Activated CD4-positive, alpha-beta memory T cell treated with anti-CD3 and anti-CD28 coated beads, Interleukin-2, amount 10 ng/mL, durations not matched to agents 7 days and 5 days (primary cell): ENCODE measurements around the gene PPP1R12A. TPM values are rescaled to one million over a fixed set of nuclear protein-coding genes. Genes with fewer than 3 reads are reported as not detected.
"Not testable (repeated sequence)": the region's sequence is repeated elsewhere in the genome, so short reads cannot be mapped to it uniquely, and the experiment has no call there.

Experiments
- CTCF ChIA-PET: fragments of 350-600 bp; sonication (Branson Sonifier 250); formaldehyde crosslinking; loops from one replicate; lab custom pipeline; 2021; ENCODE audit warnings: antibody characterized with exemption, inconsistent platforms; lab: Charles Lee
- POLR2A ChIA-PET: fragments of 350-600 bp; sonication (Branson Sonifier 250); formaldehyde crosslinking; loops from one replicate; lab custom pipeline; 2021; ENCODE audit warnings: antibody characterized with exemption; lab: Charles Lee
- DNase-seq: peaks from one replicate; pipeline ENCODE4 v3.0.0-alpha.2; 2020
- H3K27ac Mint-ChIP-seq: one replicate; pipeline ENCODE4 v1.8.0; 2021; ENCODE audit warnings: mild to moderate bottlenecking, mixed read lengths
- H3K27me3 Mint-ChIP-seq: one replicate; pipeline ENCODE4 v1.8.0; 2021; ENCODE audit warnings: mixed read lengths
- H3K36me3 Mint-ChIP-seq: one replicate; pipeline ENCODE4 v1.8.0; 2021; ENCODE audit warnings: low read depth, mixed read lengths
- H3K4me1 Mint-ChIP-seq: one replicate; pipeline ENCODE4 v1.8.0; 2021; ENCODE audit warnings: mixed read lengths
- H3K4me3 Mint-ChIP-seq: one replicate; pipeline ENCODE4 v1.8.0; 2021; ENCODE audit warnings: mild to moderate bottlenecking, mixed read lengths
- H3K9me3 Mint-ChIP-seq: one replicate; pipeline ENCODE4 v1.8.0; 2021; ENCODE audit warnings: mixed read lengths
- total RNA-seq, 2 experiments: library from RNA; stranded (reverse); gene quantifications; one replicate each; pipeline ENCODE4 v1.2.3, GENCODE V29; 2021

The PPP1R12A gene
- 100 to 1,000 TPM; 114 to 115 TPM for total RNA-seq

DNA sequence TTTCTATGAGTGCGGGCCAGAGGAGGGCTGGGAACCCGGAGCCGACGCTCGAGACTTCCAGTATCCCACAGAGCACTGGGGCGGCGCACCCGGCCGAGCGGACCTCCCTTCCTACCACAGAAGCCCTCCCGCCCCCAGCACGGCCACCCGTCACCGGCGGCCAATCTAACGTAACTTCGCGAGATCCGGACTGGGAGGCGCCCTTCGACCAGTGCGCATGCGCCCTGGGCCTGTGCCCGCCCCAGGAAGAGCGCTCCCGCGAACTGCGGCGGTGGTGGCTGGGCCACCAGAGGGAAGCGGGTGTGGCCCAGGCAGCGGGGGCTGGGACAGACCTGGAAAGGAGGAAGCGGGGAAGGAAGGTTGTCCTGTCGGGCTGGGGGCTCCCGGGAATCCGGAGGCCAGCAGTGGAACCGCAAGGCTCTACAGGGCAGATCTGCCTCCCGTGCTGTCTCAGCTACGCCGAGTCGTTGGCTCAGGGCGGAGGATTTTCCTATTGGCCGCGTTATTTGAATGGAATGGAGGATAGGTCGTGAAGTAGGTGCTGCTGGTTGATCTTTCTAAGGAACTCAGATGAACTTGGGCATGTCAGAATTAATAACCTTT lies at the start of gene PPP1R12A:
TSS of gene PPP1R12A (minus strand) at position 77 of the 603 bp plus-strand sequence. CDS start 166 bp downstream, outside the sequence.
- Mint-ChIP-seq H3K4me1 (peaks cover 39% of the 10 kb centered on the region), H3K9me3 (no peaks in the 10 kb centered on the region), H3K27me3 (no peaks in the 10 kb centered on the region), H3K36me3 (peaks cover 14% of the 10 kb centered on the region), H3K4me3 (peak within 1 kb of the TSS; percentile 87), H3K27ac (peak within 1 kb of the TSS; percentile 90)
- CTCF ChIA-PET: interaction anchor here (1.1 to 1.5 kb wide), 3 partner anchors 48 to 335 kb away, joined by 3 to 4 read pairs (median 3); no protein-coding TSS in a partner anchor
- POLR2A ChIA-PET: interaction anchor here (0.8 to 4.2 kb wide), 14 partner anchors 9 to 252 kb away, joined by 3 to 24 read pairs (median 4); no protein-coding TSS in a partner anchor
- DNase-seq: peak; percentile 95

DNA sequence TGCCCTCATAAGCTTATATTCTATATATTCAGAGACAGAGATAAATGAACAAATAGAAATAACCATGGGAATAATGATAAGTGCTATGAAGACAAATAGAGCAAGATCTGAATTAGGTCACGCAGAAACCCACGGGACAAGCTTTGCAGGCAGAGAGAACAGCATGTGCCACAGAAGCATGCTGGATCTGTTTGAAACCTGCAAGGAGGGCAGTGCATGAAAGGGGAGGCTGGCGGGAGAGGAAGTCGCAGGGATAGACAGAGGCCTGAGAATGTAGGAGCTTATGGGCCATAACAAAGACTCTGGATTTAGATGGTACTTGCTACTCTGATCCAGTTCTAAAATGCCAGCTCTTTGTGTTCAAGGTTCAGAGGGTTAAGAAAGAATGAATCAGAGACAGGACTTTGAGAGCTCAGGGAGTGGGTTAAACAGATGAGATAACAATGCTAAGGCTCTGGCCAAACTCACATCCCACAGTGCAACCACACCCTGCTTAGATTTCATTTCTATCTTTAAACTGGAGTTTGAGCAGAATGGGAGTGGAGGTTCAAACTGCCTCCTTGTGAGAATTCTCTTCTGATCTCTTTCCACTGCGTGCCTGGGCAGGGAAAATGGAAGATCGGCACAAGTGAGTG lies 49.2 kb upstream of the PPP1R12A start:
- Mint-ChIP-seq H3K27me3 (peaks cover 25% of the 10 kb centered on the region), H3K36me3 (no peaks in the 10 kb centered on the region), H3K4me3 (no peak overlapping the region), H3K9me3 (no peaks in the 10 kb centered on the region), H3K27ac (no peak overlapping the region), H3K4me1 (no peaks in the 10 kb centered on the region)
- DNase-seq: no peak
- POLR2A ChIA-PET: no interaction called here
- CTCF ChIA-PET: no interaction called here

DNA sequence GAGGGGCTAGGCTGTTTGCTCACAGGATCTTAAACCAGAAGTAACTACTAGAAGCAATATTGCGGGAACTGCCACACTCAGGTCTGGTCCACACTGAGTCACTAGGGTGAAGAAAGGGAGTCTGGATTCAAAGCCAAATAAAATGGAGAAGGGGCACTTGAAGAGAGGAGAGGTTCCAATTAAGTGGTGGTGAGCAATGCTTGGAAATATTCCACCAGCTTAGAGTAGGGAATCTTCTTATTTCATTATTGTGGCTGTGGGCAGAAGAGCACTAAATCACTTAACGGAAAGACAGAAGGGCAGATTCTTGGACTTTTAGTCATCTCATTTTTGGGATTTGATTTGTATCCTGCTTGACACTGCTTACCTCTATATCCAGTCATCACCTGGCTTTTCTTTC lies 48.6 kb upstream of the PPP1R12A start:
- no peak overlapping the region for H3K4me3 Mint-ChIP-seq
- H3K36me3 Mint-ChIP-seq: no peaks in the 10 kb centered on the region
- POLR2A ChIA-PET: no interaction called here
- no peaks in the 10 kb centered on the region for H3K4me1 Mint-ChIP-seq
- CTCF ChIA-PET: no interaction called here
- peaks cover 24% of the 10 kb centered on the region for H3K27me3 Mint-ChIP-seq
- H3K9me3 Mint-ChIP-seq: no peaks in the 10 kb centered on the region
- no peak for DNase-seq
- no peak overlapping the region for H3K27ac Mint-ChIP-seq

DNA sequence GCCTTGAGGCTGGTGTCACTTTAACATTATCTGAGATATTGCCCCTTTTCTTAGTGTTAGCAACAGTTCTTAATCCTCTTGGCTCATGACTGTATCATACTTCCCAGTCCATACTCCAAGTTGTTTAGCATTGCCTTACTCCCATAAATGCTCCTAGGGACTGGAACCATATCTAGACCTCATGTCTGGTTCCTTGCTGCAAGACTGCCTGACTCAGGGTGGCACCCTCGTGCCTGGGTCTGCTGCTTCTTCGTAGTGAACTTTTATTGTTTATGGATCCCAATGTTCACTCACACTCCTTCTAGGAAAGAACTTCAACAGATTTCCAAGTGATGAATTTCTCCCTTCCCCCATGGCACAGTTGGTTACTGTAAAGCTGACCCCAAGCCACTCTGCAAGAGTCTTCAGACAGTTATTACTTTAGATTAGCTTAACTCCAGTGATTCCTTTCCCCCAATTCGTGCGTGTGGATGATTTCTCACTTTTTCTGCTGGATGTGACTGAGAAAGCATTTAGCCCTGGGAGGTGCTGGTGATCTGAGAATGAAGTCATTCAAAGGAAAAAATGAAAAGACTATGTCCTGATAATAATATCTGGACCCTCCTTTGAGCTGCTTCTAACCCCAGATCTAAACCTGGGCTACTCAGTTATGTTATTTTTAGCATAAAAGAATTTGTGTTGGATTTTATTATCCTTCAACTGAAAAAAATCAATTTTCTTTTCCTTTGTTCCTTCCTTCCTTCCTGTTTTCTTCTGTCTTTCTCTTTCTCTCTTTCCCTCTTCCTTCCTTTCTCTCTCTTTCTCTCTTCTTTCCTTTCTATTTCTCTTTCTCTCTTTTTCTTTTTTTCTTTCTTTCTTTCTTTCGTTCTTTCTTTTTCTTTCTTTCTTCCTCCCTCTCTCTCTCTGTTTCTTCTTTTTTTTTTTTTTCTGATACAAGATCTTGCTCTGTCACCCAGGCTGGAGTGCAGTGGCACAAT lies 47.5 kb upstream of the PPP1R12A start:
- Mint-ChIP-seq H3K27ac (no peak overlapping the region), H3K4me1 (no peaks in the 10 kb centered on the region), H3K36me3 (no peaks in the 10 kb centered on the region), H3K4me3 (no peak overlapping the region), H3K9me3 (no peaks in the 10 kb centered on the region), H3K27me3 (peaks cover 20% of the 10 kb centered on the region)
- ChIA-PET POLR2A (no interaction called here), CTCF (interaction anchor here (0.5 kb wide), 1 partner anchor 234 kb away, joined by 3 read pairs; no protein-coding TSS in a partner anchor)
- no peak for DNase-seq

DNA sequence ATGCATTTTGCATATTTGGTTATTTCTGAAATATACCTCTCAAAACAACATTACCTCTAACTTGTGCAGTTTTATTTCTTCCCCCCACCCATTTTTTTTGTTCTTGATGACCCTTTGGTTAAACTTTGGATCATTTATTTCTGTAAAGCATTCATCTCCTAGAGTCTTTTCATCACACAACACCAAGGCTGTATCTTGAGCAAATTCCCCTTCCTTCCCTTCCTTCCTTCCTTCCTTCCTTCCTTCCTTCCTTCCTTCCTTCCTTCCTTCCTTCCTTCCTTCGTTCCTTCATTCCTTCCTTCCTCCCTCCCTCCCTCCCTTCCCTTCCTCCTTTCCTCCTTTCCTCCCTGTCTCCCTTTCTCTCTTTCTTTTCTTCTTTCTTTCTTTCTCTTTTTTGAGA lies 43.8 kb upstream of the PPP1R12A start:
- ChIA-PET CTCF (no interaction called here), POLR2A (no interaction called here)
- Mint-ChIP-seq H3K36me3 (no peaks in the 10 kb centered on the region), H3K4me3 (no peak overlapping the region), H3K4me1 (no peaks in the 10 kb centered on the region), H3K27ac (no peak overlapping the region), H3K9me3 (no peaks in the 10 kb centered on the region), H3K27me3 (peaks cover 15% of the 10 kb centered on the region)
- no peak for DNase-seq

DNA sequence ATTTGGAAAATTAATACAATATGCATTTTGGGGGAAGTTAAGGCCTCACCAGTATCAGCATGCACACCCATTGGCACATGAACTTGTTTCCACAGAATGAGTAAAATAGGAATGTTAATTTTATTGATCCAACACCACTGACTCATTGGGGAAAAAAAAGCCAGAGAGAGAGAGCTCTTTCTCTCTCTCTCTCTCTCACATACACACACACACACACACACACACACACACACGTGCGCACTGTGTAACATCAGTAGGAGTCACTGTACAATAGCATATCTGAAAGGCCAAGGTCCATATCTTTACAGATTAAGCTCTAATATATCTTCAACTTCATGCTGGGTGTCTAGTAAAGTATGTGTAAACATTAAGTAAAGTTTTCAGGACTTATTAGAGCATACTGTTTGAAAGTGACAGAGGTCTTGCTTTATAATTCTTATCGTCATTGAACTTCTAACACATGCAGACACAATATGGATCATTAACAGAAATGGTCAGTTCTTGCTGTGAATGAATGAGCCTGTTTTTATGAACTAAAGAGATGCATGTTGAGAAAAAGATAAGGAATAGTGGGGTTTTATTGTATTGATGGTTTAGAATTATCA lies 43.1 kb upstream of the PPP1R12A start:
- H3K9me3 Mint-ChIP-seq, H3K27me3 Mint-ChIP-seq, DNase-seq, CTCF ChIA-PET, H3K4me1 Mint-ChIP-seq, H3K36me3 Mint-ChIP-seq, H3K4me3 Mint-ChIP-seq, H3K27ac Mint-ChIP-seq, POLR2A ChIA-PET: not testable (repeated sequence)

DNA sequence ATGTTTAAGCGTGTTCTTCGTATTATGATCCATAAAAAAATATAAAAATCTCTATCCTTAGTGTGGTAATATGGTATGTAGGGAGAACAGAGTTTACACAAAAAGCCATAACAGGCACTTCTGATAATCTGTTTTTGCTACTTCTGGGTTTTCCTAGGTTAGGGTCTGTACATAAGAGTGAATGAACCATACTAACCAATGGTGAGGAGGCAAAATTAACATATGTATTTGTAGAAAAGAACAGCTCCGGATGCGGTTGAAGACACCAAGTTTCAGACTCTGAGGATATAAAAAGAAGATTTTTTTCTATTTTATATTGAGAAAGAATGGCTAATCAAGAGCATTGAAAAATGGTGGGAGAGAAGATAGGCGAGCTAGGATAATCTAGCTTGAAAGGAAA lies 40.2 kb upstream of the PPP1R12A start:
- DNase-seq: no peak
- Mint-ChIP-seq H3K4me3 (no peak overlapping the region), H3K9me3 (no peaks in the 10 kb centered on the region), H3K27ac (no peak overlapping the region), H3K4me1 (no peaks in the 10 kb centered on the region), H3K36me3 (no peaks in the 10 kb centered on the region), H3K27me3 (peaks cover 7% of the 10 kb centered on the region)
- ChIA-PET CTCF (interaction anchor here (0.6 kb wide), 1 partner anchor 38 kb away, joined by 3 read pairs; no protein-coding TSS in a partner anchor), POLR2A (no interaction called here)

DNA sequence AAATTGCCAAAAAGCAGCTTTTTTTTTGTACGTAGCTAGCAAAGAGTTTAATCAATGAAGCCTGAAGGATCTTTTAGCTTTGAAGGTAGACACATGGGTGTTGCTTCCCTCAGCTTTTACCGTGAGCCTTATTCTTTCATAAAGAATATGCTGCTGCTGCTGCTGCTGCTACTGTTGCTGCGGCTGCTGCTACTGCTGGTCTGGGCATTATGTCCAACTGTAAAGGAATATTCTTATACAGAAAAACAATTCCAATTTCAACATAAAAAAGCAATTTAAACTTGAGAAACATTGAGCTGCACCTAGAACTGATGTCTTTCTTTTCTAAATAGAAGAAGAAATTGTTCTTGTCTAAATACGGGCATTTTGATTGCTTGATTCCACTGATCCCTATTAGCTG lies 38.9 kb upstream of the PPP1R12A start:
- H3K36me3 Mint-ChIP-seq: no peaks in the 10 kb centered on the region
- no peaks in the 10 kb centered on the region for H3K9me3 Mint-ChIP-seq
- ChIA-PET POLR2A (no interaction called here), CTCF (no interaction called here)
- H3K27me3 Mint-ChIP-seq: peaks cover 7% of the 10 kb centered on the region
- no peak overlapping the region for H3K27ac Mint-ChIP-seq
- no peak overlapping the region for H3K4me3 Mint-ChIP-seq
- H3K4me1 Mint-ChIP-seq: no peaks in the 10 kb centered on the region
- DNase-seq: no peak

DNA sequence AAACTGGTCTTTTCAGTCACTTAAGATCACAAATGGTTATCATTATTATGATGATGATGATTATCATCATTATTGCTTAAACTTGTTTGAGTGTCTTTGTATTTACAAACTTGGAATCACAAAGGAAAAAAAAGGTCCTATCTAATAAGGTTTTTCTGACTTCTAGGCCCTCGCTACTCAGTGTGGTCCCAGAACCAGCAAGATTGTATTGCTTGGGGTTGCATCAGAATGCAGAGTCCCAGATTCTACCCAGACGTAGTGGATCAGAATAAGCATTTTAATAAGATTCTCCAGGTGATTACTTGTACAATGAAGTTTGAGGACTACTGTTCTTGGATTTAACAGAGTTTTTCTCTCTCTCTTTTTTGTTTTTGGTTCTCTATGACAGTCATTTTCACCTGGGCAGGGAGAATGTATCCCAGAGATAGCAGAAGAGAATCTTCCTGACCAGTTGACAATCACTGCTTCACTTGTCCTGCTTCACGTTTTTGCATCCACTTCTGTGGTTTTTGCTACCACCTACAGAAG lies 29.3 kb upstream of the PPP1R12A start:
- H3K4me1 Mint-ChIP-seq: no peaks in the 10 kb centered on the region
- H3K4me3 Mint-ChIP-seq: no peak overlapping the region
- ChIA-PET POLR2A (no interaction called here), CTCF (no interaction called here)
- H3K27ac Mint-ChIP-seq: no peak overlapping the region
- no peak for DNase-seq
- H3K36me3 Mint-ChIP-seq: no peaks in the 10 kb centered on the region
- no peaks in the 10 kb centered on the region for H3K9me3 Mint-ChIP-seq
- peaks cover 14% of the 10 kb centered on the region for H3K27me3 Mint-ChIP-seq

DNA sequence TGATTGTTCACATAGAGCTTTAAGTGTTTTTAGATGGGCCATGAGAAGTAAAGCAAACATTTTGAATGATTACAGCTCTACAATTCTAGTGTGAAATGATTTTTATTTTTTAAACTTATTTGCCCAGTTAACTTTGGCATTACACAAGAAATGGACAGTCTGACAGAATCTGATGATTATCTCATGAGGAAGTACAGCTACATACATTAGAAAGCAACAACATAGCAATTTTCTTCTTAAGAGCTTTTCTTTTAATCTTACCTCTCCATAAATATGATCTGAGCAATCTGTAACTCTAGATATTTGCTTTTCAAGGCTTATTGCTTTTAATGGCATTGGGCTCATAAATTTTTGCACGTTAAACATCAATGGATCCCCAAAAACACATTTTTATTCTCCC lies 26.5 kb upstream of the PPP1R12A start:
- DNase-seq: no peak
- CTCF ChIA-PET: no interaction called here
- Mint-ChIP-seq H3K27me3 (peaks cover 13% of the 10 kb centered on the region), H3K4me1 (no peaks in the 10 kb centered on the region), H3K4me3 (no peak overlapping the region), H3K36me3 (no peaks in the 10 kb centered on the region), H3K27ac (no peak overlapping the region), H3K9me3 (no peaks in the 10 kb centered on the region)
- POLR2A ChIA-PET: no interaction called here

DNA sequence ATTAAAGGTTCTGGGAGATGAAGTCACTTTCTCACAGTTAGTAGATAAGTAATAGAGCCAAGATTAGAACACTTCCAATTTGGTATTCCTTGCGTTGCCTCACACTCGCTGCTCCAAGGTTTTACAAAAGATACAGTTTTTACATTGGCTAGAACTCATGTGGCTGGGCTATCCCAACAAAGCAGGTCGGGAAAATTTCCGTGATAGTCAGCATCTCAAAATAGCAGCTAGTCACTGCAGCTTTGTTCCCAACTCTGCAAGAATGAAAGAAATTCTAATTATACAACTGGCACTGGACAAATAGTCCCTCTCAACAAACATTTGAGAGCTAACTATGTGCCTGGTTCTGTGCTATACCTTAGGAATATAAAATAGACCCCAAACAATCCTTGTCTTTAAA lies 24.6 kb upstream of the PPP1R12A start:
- H3K4me1 Mint-ChIP-seq: no peaks in the 10 kb centered on the region
- CTCF ChIA-PET: no interaction called here
- no peaks in the 10 kb centered on the region for H3K36me3 Mint-ChIP-seq
- H3K9me3 Mint-ChIP-seq: no peaks in the 10 kb centered on the region
- H3K27me3 Mint-ChIP-seq: peaks cover 16% of the 10 kb centered on the region
- H3K27ac Mint-ChIP-seq: no peak overlapping the region
- POLR2A ChIA-PET: no interaction called here
- H3K4me3 Mint-ChIP-seq: no peak overlapping the region
- no peak for DNase-seq

DNA sequence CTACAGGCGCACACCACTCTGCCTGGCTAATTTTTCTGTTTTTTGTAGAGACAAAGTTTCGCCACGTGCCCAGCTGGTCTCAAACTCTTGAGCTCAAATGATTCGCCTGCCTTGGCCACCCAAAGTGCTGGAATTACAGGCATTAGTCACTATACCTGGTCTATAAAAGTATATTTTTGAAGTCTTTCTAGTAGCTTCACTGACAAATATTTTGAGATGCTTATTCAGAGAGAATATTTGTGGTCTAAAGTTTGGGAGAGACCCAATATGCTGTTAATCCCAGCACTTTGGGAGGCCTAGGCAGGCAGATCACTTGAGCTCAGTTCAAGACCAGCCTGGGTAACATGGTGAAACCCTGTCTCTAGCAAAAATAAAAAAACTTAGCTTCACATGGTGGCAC lies 22.0 kb upstream of the PPP1R12A start:
- ChIA-PET CTCF (no interaction called here), POLR2A (no interaction called here)
- Mint-ChIP-seq H3K27ac (no peak overlapping the region), H3K4me1 (no peaks in the 10 kb centered on the region), H3K4me3 (no peak overlapping the region), H3K36me3 (no peaks in the 10 kb centered on the region), H3K27me3 (peaks cover 29% of the 10 kb centered on the region), H3K9me3 (no peaks in the 10 kb centered on the region)
- no peak for DNase-seq
